ENCODE measurements around the gene ZDHHC17.
A peak's percentile ranks its signal among the peaks of the same experiment; 100 is the strongest.

The ZDHHC17 gene

GRCh38 chr12:76830436-76830835, 66.5 kb downstream of the ZDHHC17 start:
- peaks cover 42% of the 10 kb centered on the region for H3K36me3 ChIP-seq (ENCODE audit: control insufficient read depth, insufficient read depth, low read length, severe bottlenecking)

DNA sequence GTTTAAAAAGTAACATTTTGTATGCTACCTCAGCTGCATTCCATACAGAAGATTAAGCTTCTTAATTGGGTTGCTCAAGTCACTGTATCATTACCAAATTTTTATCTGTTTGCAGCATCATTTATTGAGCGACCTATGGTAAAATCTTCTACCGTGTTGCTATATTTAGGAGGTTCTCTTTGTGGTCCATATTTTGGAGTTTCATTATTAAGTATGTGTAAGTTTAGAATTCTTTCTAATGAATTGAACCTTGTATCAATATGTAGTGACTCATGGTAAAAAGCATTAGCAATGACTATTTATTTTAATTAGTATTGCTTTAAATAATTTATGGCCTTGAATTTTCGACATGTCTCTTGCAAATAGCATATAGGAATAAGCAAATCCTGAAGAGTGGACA, 72.7 kb downstream of the ZDHHC17 start:
- Histone ChIP-seq H3K9me3 (ENCODE audit: control insufficient read depth, low read length) (peaks cover 5% of the 10 kb centered on the region), H3K4me1 (ENCODE audit: control insufficient read depth, insufficient read depth, low read length) (no peaks in the 10 kb centered on the region)

More at GRCh38 chr12:76830436-76830835, 66.5 kb downstream of the ZDHHC17 start:
- Histone ChIP-seq H3K4me3 (ENCODE audit: low read length) (no peak overlapping the region), H3K9ac (ENCODE audit: low read length) (no peak overlapping the region), H3K9me3 (ENCODE audit: control insufficient read depth, low read length) (peaks cover 5% of the 10 kb centered on the region), H3K27me3 (replicated peaks; ENCODE audit: control insufficient read depth, insufficient read depth, low read length) (no peaks in the 10 kb centered on the region), H3K4me1 (ENCODE audit: control insufficient read depth, insufficient read depth, low read length) (no peaks in the 10 kb centered on the region)
- peak; percentile 57 for DNase-seq (ENCODE audit: low read depth)

GRCh38 chr12:76847260-76847659, 83.3 kb downstream of the ZDHHC17 start:
- DNase-seq (ENCODE audit: low read depth) = no peak
- H3K27me3 ChIP-seq (replicated peaks; ENCODE audit: control insufficient read depth, insufficient read depth, low read length) = no peaks in the 10 kb centered on the region
- no peak overlapping the region for H3K9ac ChIP-seq (ENCODE audit: low read length)
- H3K36me3 ChIP-seq (ENCODE audit: control insufficient read depth, insufficient read depth, low read length, severe bottlenecking) = peaks cover 82% of the 10 kb centered on the region
- no peaks in the 10 kb centered on the region for H3K4me1 ChIP-seq (ENCODE audit: control insufficient read depth, insufficient read depth, low read length)
- no peaks in the 10 kb centered on the region for H3K9me3 ChIP-seq (ENCODE audit: control insufficient read depth, low read length)
- H3K4me3 ChIP-seq (ENCODE audit: low read length) = no peak overlapping the region

More for the DNA sequence above, 72.7 kb downstream of the ZDHHC17 start:
- H3K27me3 ChIP-seq (replicated peaks; ENCODE audit: control insufficient read depth, insufficient read depth, low read length) = no peaks in the 10 kb centered on the region
- no peak overlapping the region for H3K9ac ChIP-seq (ENCODE audit: low read length)
- no peak for DNase-seq (ENCODE audit: low read depth)
- H3K36me3 ChIP-seq (ENCODE audit: control insufficient read depth, insufficient read depth, low read length, severe bottlenecking) = peaks cover 20% of the 10 kb centered on the region
- H3K4me3 ChIP-seq (ENCODE audit: low read length) = no peak overlapping the region

GRCh38 chr12:76848132-76848531, 84.2 kb downstream of the ZDHHC17 start:
- Histone ChIP-seq H3K4me3 (ENCODE audit: low read length) (no peak overlapping the region), H3K9me3 (ENCODE audit: control insufficient read depth, low read length) (no peaks in the 10 kb centered on the region), H3K36me3 (ENCODE audit: control insufficient read depth, insufficient read depth, low read length, severe bottlenecking) (peaks cover 84% of the 10 kb centered on the region), H3K4me1 (ENCODE audit: control insufficient read depth, insufficient read depth, low read length) (no peaks in the 10 kb centered on the region), H3K27me3 (replicated peaks; ENCODE audit: control insufficient read depth, insufficient read depth, low read length) (no peaks in the 10 kb centered on the region), H3K9ac (ENCODE audit: low read length) (no peak overlapping the region)
- no peak for DNase-seq (ENCODE audit: low read depth)

- Histone ChIP-seq H3K27me3 (replicated peaks; ENCODE audit: control insufficient read depth, insufficient read depth, low read length) (no peaks in the 10 kb centered on the region), H3K9ac (ENCODE audit: low read length) (no peak overlapping the region), H3K4me1 (ENCODE audit: control insufficient read depth, insufficient read depth, low read length) (no peaks in the 10 kb centered on the region), H3K4me3 (ENCODE audit: low read length) (no peak overlapping the region), H3K9me3 (ENCODE audit: control insufficient read depth, low read length) (peaks cover 6% of the 10 kb centered on the region), H3K36me3 (ENCODE audit: control insufficient read depth, insufficient read depth, low read length, severe bottlenecking) (peaks cover 67% of the 10 kb centered on the region)
- no peak for DNase-seq (ENCODE audit: low read depth)
These were observed 88.2 kb downstream of the ZDHHC17 start for GRCh38 chr12:76852106-76852505.

DNA sequence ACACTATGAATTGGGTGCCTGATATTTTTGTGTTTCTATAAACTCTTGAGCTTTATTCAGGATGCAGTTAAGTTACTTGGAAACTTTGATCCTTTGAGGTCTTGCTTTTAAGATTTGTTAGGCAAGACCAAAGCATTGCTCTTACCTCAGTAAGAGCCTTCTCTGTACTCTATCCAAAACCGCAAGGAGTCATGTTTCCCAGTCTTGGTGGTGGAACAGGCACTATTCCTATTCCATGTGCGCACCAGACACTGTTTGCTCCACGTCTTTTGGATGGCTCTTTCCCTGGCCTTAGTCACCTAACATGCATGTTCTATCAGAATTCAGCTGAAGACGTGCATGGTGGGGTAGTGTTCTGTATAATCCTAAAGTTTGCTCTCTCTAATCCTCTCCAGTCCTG, 91.4 kb downstream of the ZDHHC17 start:
- no peak for DNase-seq (ENCODE audit: low read depth)
- Histone ChIP-seq H3K27me3 (replicated peaks; ENCODE audit: control insufficient read depth, insufficient read depth, low read length) (no peaks in the 10 kb centered on the region), H3K9me3 (ENCODE audit: control insufficient read depth, low read length) (peaks cover 6% of the 10 kb centered on the region), H3K9ac (ENCODE audit: low read length) (no peak overlapping the region), H3K4me3 (ENCODE audit: low read length) (no peak overlapping the region), H3K36me3 (ENCODE audit: control insufficient read depth, insufficient read depth, low read length, severe bottlenecking) (peaks cover 48% of the 10 kb centered on the region), H3K4me1 (ENCODE audit: control insufficient read depth, insufficient read depth, low read length) (no peaks in the 10 kb centered on the region)

GRCh38 chr12:76856018-76856644, 92.2 kb downstream of the ZDHHC17 start:
- DNase-seq (ENCODE audit: low read depth) = no peak
- Histone ChIP-seq H3K4me3 (ENCODE audit: low read length) (no peak overlapping the region), H3K9ac (ENCODE audit: low read length) (no peak overlapping the region), H3K9me3 (ENCODE audit: control insufficient read depth, low read length) (peaks cover 6% of the 10 kb centered on the region), H3K4me1 (ENCODE audit: control insufficient read depth, insufficient read depth, low read length) (no peaks in the 10 kb centered on the region), H3K27me3 (replicated peaks; ENCODE audit: control insufficient read depth, insufficient read depth, low read length) (no peaks in the 10 kb centered on the region), H3K36me3 (ENCODE audit: control insufficient read depth, insufficient read depth, low read length, severe bottlenecking) (peaks cover 39% of the 10 kb centered on the region)

- Histone ChIP-seq H3K36me3 (ENCODE audit: control insufficient read depth, insufficient read depth, low read length, severe bottlenecking) (peaks cover 18% of the 10 kb centered on the region), H3K4me1 (ENCODE audit: control insufficient read depth, insufficient read depth, low read length) (peaks cover 18% of the 10 kb centered on the region), H3K9ac (ENCODE audit: low read length) (no peak overlapping the region), H3K4me3 (ENCODE audit: low read length) (no peak overlapping the region), H3K9me3 (ENCODE audit: control insufficient read depth, low read length) (peaks cover 6% of the 10 kb centered on the region), H3K27me3 (replicated peaks; ENCODE audit: control insufficient read depth, insufficient read depth, low read length) (no peaks in the 10 kb centered on the region)
- DNase-seq (ENCODE audit: low read depth) = no peak
These were observed 95.7 kb downstream of the ZDHHC17 start for GRCh38 chr12:76859611-76860010.

- no peak overlapping the region for H3K9ac ChIP-seq (ENCODE audit: low read length)
- no peak for DNase-seq (ENCODE audit: low read depth)
- peaks cover 23% of the 10 kb centered on the region for H3K4me1 ChIP-seq (ENCODE audit: control insufficient read depth, insufficient read depth, low read length)
- H3K4me3 ChIP-seq (ENCODE audit: low read length) = no peak overlapping the region
- H3K36me3 ChIP-seq (ENCODE audit: control insufficient read depth, insufficient read depth, low read length, severe bottlenecking) = peaks cover 16% of the 10 kb centered on the region
- H3K9me3 ChIP-seq (ENCODE audit: control insufficient read depth, low read length) = peaks cover 6% of the 10 kb centered on the region
- H3K27me3 ChIP-seq (replicated peaks; ENCODE audit: control insufficient read depth, insufficient read depth, low read length) = no peaks in the 10 kb centered on the region
These were observed 96.3 kb downstream of the ZDHHC17 start for GRCh38 chr12:76860256-76860655.

GRCh38 chr12:76863005-76863670, 99.2 kb downstream of the ZDHHC17 start:
- DNase-seq (ENCODE audit: low read depth) = peak; percentile 74
- H3K4me1 ChIP-seq (ENCODE audit: control insufficient read depth, insufficient read depth, low read length) = peaks cover 23% of the 10 kb centered on the region
- H3K27me3 ChIP-seq (replicated peaks; ENCODE audit: control insufficient read depth, insufficient read depth, low read length) = no peaks in the 10 kb centered on the region
- H3K36me3 ChIP-seq (ENCODE audit: control insufficient read depth, insufficient read depth, low read length, severe bottlenecking) = no peaks in the 10 kb centered on the region
- peak overlapping the region; percentile 37 for H3K4me3 ChIP-seq (ENCODE audit: low read length)
- H3K9me3 ChIP-seq (ENCODE audit: control insufficient read depth, low read length) = no peaks in the 10 kb centered on the region
- H3K9ac ChIP-seq (ENCODE audit: low read length) = no peak overlapping the region

DNA sequence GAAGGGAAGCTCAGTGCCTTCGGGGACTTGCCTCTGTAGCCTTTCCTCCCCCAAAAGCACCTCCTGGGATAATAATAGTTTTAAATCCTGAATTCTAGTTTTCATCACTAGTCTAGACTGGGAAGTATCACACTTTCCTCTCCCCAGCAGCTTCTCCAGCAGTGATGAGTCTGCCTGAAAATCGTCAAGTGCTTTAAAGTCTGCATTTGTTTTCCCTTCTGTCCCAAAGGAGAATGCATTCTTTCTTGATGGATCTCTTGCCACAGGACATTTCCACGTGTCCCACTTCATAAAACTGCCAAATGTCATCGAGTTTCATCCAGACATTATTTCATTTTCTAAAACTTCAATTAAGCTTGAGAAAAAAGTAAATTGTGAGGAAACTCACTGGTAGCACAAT, 99.9 kb downstream of the ZDHHC17 start:
- Histone ChIP-seq H3K9ac (ENCODE audit: low read length) (no peak overlapping the region), H3K4me3 (ENCODE audit: low read length) (peak overlapping the region; percentile 37), H3K9me3 (ENCODE audit: control insufficient read depth, low read length) (no peaks in the 10 kb centered on the region), H3K4me1 (ENCODE audit: control insufficient read depth, insufficient read depth, low read length) (peaks cover 23% of the 10 kb centered on the region), H3K36me3 (ENCODE audit: control insufficient read depth, insufficient read depth, low read length, severe bottlenecking) (no peaks in the 10 kb centered on the region), H3K27me3 (replicated peaks; ENCODE audit: control insufficient read depth, insufficient read depth, low read length) (no peaks in the 10 kb centered on the region)
- DNase-seq (ENCODE audit: low read depth) = peak; percentile 44

Measured in adipocyte (in vitro differentiated cells).